K562 (cell line): ENCODE results near the gene CHD5. TPM values are rescaled to one million over a fixed set of nuclear protein-coding genes. Genes with fewer than 3 reads are reported as not detected.

Source experiments
- ATAC-seq: fragments of 200-7000 bp; cut with Tn5 transposase; 3 replicates; pipeline ENCODE4 v1.9.1; 2020; ENCODE audit warnings: moderate library complexity
- BruUV-seq: library from RNA; stranded (reverse); fragments of 400-500 nt; replicated peaks from 2 replicates; lab custom pipeline; 2021; lab: Mats Ljungman, UMichigan
- CTCF ChIA-PET: fragments of 300-600 bp; formaldehyde crosslinking; extraction: SDS; loops from one replicate; lab custom pipeline; 2021; ENCODE audit warnings: low intra/inter-chr PET ratio; lab: Yijun Ruan, JAX
- POLR2A ChIA-PET: fragments of 300-600, 350-650 bp; sonication (Branson Sonifier 250); formaldehyde crosslinking; extraction: SDS; loops from one replicate; lab custom pipeline; 2021; ENCODE audit warnings: antibody characterized with exemption, inconsistent platforms; lab: Yijun Ruan, JAX
- DNase-seq, 4 experiments: peaks; one replicate each; pipeline versions ENCODE4 v3.0.0 to v3.0.0-alpha.2; 2011 to 2018; ENCODE audit warnings: low spot score in 3 of 4, mixed read lengths in 3 of 4; ENCODE audit errors: extremely low read depth in 1 of 4
- FAIRE-seq: peaks from 2 replicates; lab custom pipeline; 2011; peaks lifted over from hg19 to GRCh38; lab: Jason Lieb, UNC
- H2AFZ ChIP-seq: 2 replicates; pipeline ENCODE4 v1.6.0; 2011; ENCODE audit warnings: low read depth, low read length, control low read depth, inconsistent platforms
- H3K27ac ChIP-seq: fragments of 200-600 bp; 3 replicates; pipeline ENCODE4 v1.8.0; 2011; ENCODE audit warnings: low read depth, mild to moderate bottlenecking, control low read depth, inconsistent platforms, low read length, moderate library complexity, mixed read lengths; ENCODE audit errors: extremely low read depth
- H3K27me3 ChIP-seq, 2 experiments: fragments of 300-600 bp in 1 of 2; 2 replicates in 1 of 2; 3 replicates in 1 of 2; pipeline versions ENCODE4 v1.6.0 to v1.8.0; 2011; ENCODE audit warnings: inconsistent platforms in 2 of 2, low read length in 2 of 2, mild to moderate bottlenecking in 1 of 2, mixed read lengths in 1 of 2, moderate library complexity in 1 of 2; ENCODE audit not compliant: control insufficient read depth in 2 of 2, insufficient read depth in 2 of 2
- H3K36me3 ChIP-seq: fragments of 300-600 bp; 3 replicates; pipeline ENCODE4 v1.8.0; 2011; ENCODE audit warnings: mild to moderate bottlenecking, low read length, inconsistent platforms; ENCODE audit not compliant: control insufficient read depth, insufficient read depth
- H3K4me1 ChIP-seq, 2 experiments: fragments of 200-600 bp in 1 of 2; replicated peaks in 1 of 2; 2 replicates in 1 of 2; 3 replicates in 1 of 2; pipeline versions ENCODE4 v1.5.1 to v1.8.0; 2011; ENCODE audit warnings: inconsistent platforms in 2 of 2, low read length in 2 of 2, mild to moderate bottlenecking in 1 of 2, mixed read lengths in 1 of 2, moderate library complexity in 1 of 2; ENCODE audit not compliant: control insufficient read depth in 2 of 2, insufficient read depth in 2 of 2
- H3K4me2 ChIP-seq: 2 replicates; pipeline ENCODE4 v1.6.1; 2011; ENCODE audit warnings: low read length, control low read depth, inconsistent platforms, mixed read lengths; ENCODE audit not compliant: insufficient read depth
- H3K4me3 ChIP-seq: fragments of 200-600 bp; sonication (generic), shearing (Covaris generic); 2 replicates; pipeline ENCODE4 v1.5.1; 2016; ENCODE audit warnings: control low read depth, inconsistent platforms
- H3K79me2 ChIP-seq: fragments of 200-600 bp; 3 replicates; pipeline ENCODE4 v1.8.0; 2011; ENCODE audit warnings: low read length, inconsistent platforms; ENCODE audit not compliant: control insufficient read depth, insufficient read depth
- H3K9ac ChIP-seq, 2 experiments: 2 replicates each; pipeline versions ENCODE4 v1.6.0 to v1.6.1; 2011; ENCODE audit warnings: low read depth in 2 of 2, low read length in 2 of 2, control low read depth in 1 of 2, inconsistent platforms in 1 of 2, mild to moderate bottlenecking in 1 of 2, mixed read lengths in 1 of 2; ENCODE audit not compliant: insufficient read depth in 1 of 2
- H3K9me1 ChIP-seq: one replicate; pipeline ENCODE4 v1.6.0; 2011; ENCODE audit warnings: inconsistent platforms, mild to moderate bottlenecking, low read length, moderate library complexity; ENCODE audit not compliant: control insufficient read depth, insufficient read depth
- H3K9me3 ChIP-seq: replicated peaks from 2 replicates; pipeline ENCODE4 v1.5.1; 2011; ENCODE audit warnings: low read depth, low read length, inconsistent platforms; ENCODE audit not compliant: control insufficient read depth, insufficient read depth
- H4K20me1 ChIP-seq: replicated peaks from 2 replicates; pipeline ENCODE4 v1.6.1; 2011; ENCODE audit warnings: low read length, inconsistent platforms, mixed read lengths; ENCODE audit not compliant: control insufficient read depth, insufficient read depth
- ATF3 ChIP-seq, 2 experiments: fragments of 450-650 bp in 1 of 2; sonication (generic) in 1 of 2; formaldehyde crosslinking in 1 of 2; IDR thresholded peaks in 1 of 2; conservative IDR thresholded peaks in 1 of 2; 2 replicates each; pipeline versions ENCODE4 v1.6.1 to v1.8.1; 2016 to 2023; ENCODE audit warnings: mild to moderate bottlenecking in 2 of 2, moderate library complexity in 2 of 2, inconsistent platforms in 1 of 2, missing genetic modification reagents in 1 of 2
- CEBPB ChIP-seq: fragments of 450-650 bp; IDR thresholded peaks from 2 replicates; pipeline ENCODE4 v1.6.1; 2016; ENCODE audit warnings: missing genetic modification characterization, missing compliant biosample characterization
- CEBPG ChIP-seq, 3 experiments: fragments of 200-800 bp in 1 of 3; sonication (Bioruptor generic) in 1 of 3; sonication (generic) in 1 of 3; formaldehyde crosslinking in 1 of 3; IDR thresholded peaks in 2 of 3; conservative IDR thresholded peaks in 1 of 3; 2 replicates each; pipeline versions ENCODE4 v1.6.1 to v1.8.0; 2016 to 2022; ENCODE audit warnings: missing compliant biosample characterization in 2 of 3, missing genetic modification characterization in 2 of 3, mild to moderate bottlenecking in 1 of 3, missing genetic modification reagents in 1 of 3
- CREM ChIP-seq: IDR thresholded peaks from 2 replicates; pipeline ENCODE4 v1.6.1; 2014; ENCODE audit warnings: antibody characterized with exemption, low read depth
- ELF1 ChIP-seq: fragments of 200-800 bp; sonication (Bioruptor generic); IDR thresholded peaks from 2 replicates; pipeline ENCODE4 v1.6.1; 2016; ENCODE audit warnings: missing genetic modification characterization, missing compliant biosample characterization
- FOXK2 ChIP-seq, 2 experiments: fragments of 450-650 bp; IDR thresholded peaks in 1 of 2; conservative IDR thresholded peaks in 1 of 2; 2 replicates each; pipeline ENCODE4 v1.6.1; 2016; ENCODE audit warnings: low read depth in 2 of 2, mild to moderate bottlenecking in 1 of 2
- GABPA ChIP-seq: fragments of 200-800 bp; sonication (Bioruptor generic); conservative IDR thresholded peaks from 2 replicates; pipeline ENCODE4 v1.6.1; 2016; ENCODE audit warnings: low read depth, missing genetic modification characterization, missing compliant biosample characterization
- NR2C1 ChIP-seq, 2 experiments: fragments of 450-650 bp; IDR thresholded peaks; 2 replicates each; pipeline ENCODE4 v1.6.1; 2017; ENCODE audit warnings: mild to moderate bottlenecking in 2 of 2, antibody characterized with exemption in 1 of 2, inconsistent platforms in 1 of 2, missing compliant biosample characterization in 1 of 2, missing genetic modification characterization in 1 of 2
- RAD21 ChIP-seq, 2 experiments: fragments of 250-450 bp in 1 of 2; fragments of 450-650 bp in 1 of 2; sonication (Bioruptor Pico) in 1 of 2; formaldehyde crosslinking in 1 of 2; IDR thresholded peaks in 1 of 2; conservative IDR thresholded peaks in 1 of 2; 2 replicates each; pipeline versions ENCODE4 v1.4.0 to v1.8.0; 2020 to 2022; ENCODE audit warnings: mild to moderate bottlenecking in 2 of 2, moderate library complexity in 1 of 2
- SPI1 ChIP-seq: IDR thresholded peaks from 2 replicates; pipeline ENCODE4 v1.6.1; 2011; ENCODE audit warnings: low read depth, low read length, control low read depth, borderline replicate concordance
- ZKSCAN1 ChIP-seq: fragments of 150-350 bp; IDR thresholded peaks from 2 replicates; pipeline ENCODE4 v1.6.1; 2016; ENCODE audit warnings: low read depth, low read length
- ZNF384 ChIP-seq: IDR thresholded peaks from 2 replicates; pipeline ENCODE4 v1.6.1; 2012; ENCODE audit warnings: low read depth, low read length, improper control_type of control experiment
- ZNF75A ChIP-seq: fragments of 450-650 bp; formaldehyde crosslinking; IDR thresholded peaks from 2 replicates; pipeline ENCODE4 v1.4.0; 2020; ENCODE audit warnings: mild to moderate bottlenecking
- WGBS: fragments of 100-300 bp; shearing (Covaris generic); methylation state at CpG from one replicate; pipeline ENCODE4 v1.1.6; 2016; ENCODE audit warnings: low coverage, mixed read lengths; ENCODE audit not compliant: insufficient coverage; ENCODE audit errors: missing lambda C conversion rate; 5-methylcytosine and 5-hydroxymethylcytosine counted together
- in situ Hi-C: fragments of 300-500 bp; cut with MboI; formaldehyde crosslinking; loops from 4 replicates; pipeline ENCODE4 v1.15.0; 2018; ENCODE audit warnings: inconsistent platforms, mixed read lengths
- intact Hi-C: fragments of 100-400 bp; cut with micrococcal nuclease; formaldehyde crosslinking; loops from 2 replicates; pipeline ENCODE4 v1.14.2; 2022
- polyA plus RNA-seq, 8 experiments: library from polyadenylated mRNA; depleted of rRNA in 4 of 8; stranded (reverse) in 5 of 8; unstranded in 3 of 8; fragments of >200 nt; fragmentation: Nextera tagmentation in 2 of 8; fragmentation: Illumina TruSeq in 1 of 8; extraction: Ambion mirVana in 2 of 8; extraction: Trizol in 1 of 8; gene quantifications; 2 replicates each; pipeline versions ENCODE4 v1.2.1 to v1.2.3, GENCODE V29; 2011 to 2014; ENCODE audit warnings: inconsistent platforms in 1 of 8, missing spikeins in 1 of 8
- total RNA-seq, 7 experiments: library from RNA; depleted of rRNA in 6 of 7; stranded (reverse); fragments of >200 nt in 6 of 7; fragmentation: Illumina TruSeq in 2 of 7; extraction: Trizol in 2 of 7; gene quantifications; 2 replicates each; pipeline versions ENCODE4 v1.2.1 to v1.2.3, GENCODE V29; 2011 to 2021; ENCODE audit warnings: low replicate concordance in 1 of 7
- TF ChIP-seq, protein P1 (sequence below): fragments of 450-650 bp; IDR thresholded peaks from 2 replicates; pipeline ENCODE4 v1.6.1; 2016
- TF ChIP-seq, protein P2 (sequence below): fragments of 250-450 bp; sonication (Bioruptor Pico); IDR thresholded peaks from 2 replicates; pipeline ENCODE4 v1.4.0; 2020; ENCODE audit warnings: mild to moderate bottlenecking
- TF ChIP-seq, protein P3 (sequence below): fragments of 450-650 bp; IDR thresholded peaks from 2 replicates; pipeline ENCODE4 v1.6.1; 2016; ENCODE audit warnings: low read depth, mild to moderate bottlenecking, moderate library complexity

Gene CHD5
- total and polyA plus RNA-seq, 9 of the 15 experiments (the other 6 are each of a cell fraction or from before 2014, with no cell fraction given), result 0.03 to 0.52 (median 0.11) TPM; not detected in 2

- Histone ChIP-seq H3K79me2 (no peaks in the 10 kb centered on the region), H3K4me2 (no peak overlapping the region), H3K4me3 (no peak overlapping the region), H3K27me3 (peaks cover 41 to 65% of the 10 kb centered on the region in 2 experiments), H3K9me1 (peaks cover 2% of the 10 kb centered on the region), H3K4me1 (peaks cover 2 to 33% of the 10 kb centered on the region in 2 experiments; a peak in 4 of 5 replicates), H3K36me3 (no peaks in the 10 kb centered on the region), H2AFZ (no peak overlapping the region), H3K27ac (no peak overlapping the region), H4K20me1 (peaks cover 23% of the 10 kb centered on the region), H3K9me3 (no peaks in the 10 kb centered on the region), H3K9ac (no peak overlapping the region)
- ChIA-PET POLR2A (interaction anchor here (1.1 to 1.7 kb wide), 4 partner anchors 9 to 169 kb away, joined by 3 to 6 read pairs (median 4); no protein-coding TSS in a partner anchor), CTCF (no interaction called here)
- ATAC-seq (peak; percentile 74), DNase-seq (peak; percentile 48 to 55 (median 52)), FAIRE-seq (peak; percentile 84)
- BruUV-seq, result no TSS peak
- intact Hi-C loops, result no loop called here
- in situ Hi-C loops, result no loop called here
- 44% methylated on average over 3 of the region's 3 CpGs for WGBS
- TF ChIP-seq RAD21 (CRISPR knock-in tag; conservative IDR thresholded peaks at IDR 0.05 in 1 of 2, IDR thresholded peaks at IDR 0.05 in 1 of 2) (no peak), CREM (peak; percentile 19; the same call in 1 of the 2 replicates), ELF1 (0 out of 2 replicates have a peak, but pooled peaks have one; percentile 16), NR2C1 (IDR thresholded peaks at IDR 0.05) (peak; percentile 54; the same call in 1 of the 2 replicates), NR2C1 (tag; IDR thresholded peaks at IDR 0.05) (0 out of 2 replicates have a peak, but pooled peaks have one; percentile 22), SPI1 (0 out of 2 replicates have a peak, but pooled peaks have one; percentile 19), ZNF75A (CRISPR knock-in tag) (no peak), ZKSCAN1 (peak; percentile 93), ATF3 (IDR thresholded peaks at IDR 0.05) (0 out of 2 replicates have a peak, but pooled peaks have one; percentile 28), ATF3 (CRISPR knock-in tag; conservative IDR thresholded peaks at IDR 0.05) (no peak), CEBPB (tag) (peak; percentile 52), GABPA (peak; percentile 66), FOXK2 (conservative IDR thresholded peaks at IDR 0.05 in 1 of 2, IDR thresholded peaks at IDR 0.05 in 1 of 2; ENCODE audit: low read depth in 2 of 2) (peak in 1 of 2 experiments; percentile 27; a peak in 1 of 4 replicates), CEBPG (CRISPR knock-in tag; IDR thresholded peaks at IDR 0.05) (no peak), CEBPG (tag; conservative IDR thresholded peaks at IDR 0.05 in 1 of 2, IDR thresholded peaks at IDR 0.05 in 1 of 2) (peak in 1 of 2 experiments; percentile 46; a peak in 2 of 4 replicates), ZNF384 (peak; percentile 26; the same call in 1 of the 2 replicates)
- TF ChIP-seq, protein P1, sequence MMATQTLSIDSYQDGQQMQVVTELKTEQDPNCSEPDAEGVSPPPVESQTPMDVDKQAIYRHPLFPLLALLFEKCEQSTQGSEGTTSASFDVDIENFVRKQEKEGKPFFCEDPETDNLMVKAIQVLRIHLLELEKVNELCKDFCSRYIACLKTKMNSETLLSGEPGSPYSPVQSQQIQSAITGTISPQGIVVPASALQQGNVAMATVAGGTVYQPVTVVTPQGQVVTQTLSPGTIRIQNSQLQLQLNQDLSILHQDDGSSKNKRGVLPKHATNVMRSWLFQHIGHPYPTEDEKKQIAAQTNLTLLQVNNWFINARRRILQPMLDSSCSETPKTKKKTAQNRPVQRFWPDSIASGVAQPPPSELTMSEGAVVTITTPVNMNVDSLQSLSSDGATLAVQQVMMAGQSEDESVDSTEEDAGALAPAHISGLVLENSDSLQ, result peak; percentile 65; the same call in 1 of the 2 replicates
- TF ChIP-seq, protein P2, sequence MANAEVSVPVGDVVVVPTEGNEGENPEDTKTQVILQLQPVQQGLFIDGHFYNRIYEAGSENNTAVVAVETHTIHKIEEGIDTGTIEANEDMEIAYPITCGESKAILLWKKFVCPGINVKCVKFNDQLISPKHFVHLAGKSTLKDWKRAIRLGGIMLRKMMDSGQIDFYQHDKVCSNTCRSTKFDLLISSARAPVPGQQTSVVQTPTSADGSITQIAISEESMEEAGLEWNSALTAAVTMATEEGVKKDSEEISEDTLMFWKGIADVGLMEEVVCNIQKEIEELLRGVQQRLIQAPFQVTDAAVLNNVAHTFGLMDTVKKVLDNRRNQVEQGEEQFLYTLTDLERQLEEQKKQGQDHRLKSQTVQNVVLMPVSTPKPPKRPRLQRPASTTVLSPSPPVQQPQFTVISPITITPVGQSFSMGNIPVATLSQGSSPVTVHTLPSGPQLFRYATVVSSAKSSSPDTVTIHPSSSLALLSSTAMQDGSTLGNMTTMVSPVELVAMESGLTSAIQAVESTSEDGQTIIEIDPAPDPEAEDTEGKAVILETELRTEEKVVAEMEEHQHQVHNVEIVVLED (CRISPR knock-in tag), result no peak
- TF ChIP-seq, protein P3, sequence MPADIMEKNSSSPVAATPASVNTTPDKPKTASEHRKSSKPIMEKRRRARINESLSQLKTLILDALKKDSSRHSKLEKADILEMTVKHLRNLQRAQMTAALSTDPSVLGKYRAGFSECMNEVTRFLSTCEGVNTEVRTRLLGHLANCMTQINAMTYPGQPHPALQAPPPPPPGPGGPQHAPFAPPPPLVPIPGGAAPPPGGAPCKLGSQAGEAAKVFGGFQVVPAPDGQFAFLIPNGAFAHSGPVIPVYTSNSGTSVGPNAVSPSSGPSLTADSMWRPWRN, result no peak
Measured at GRCh38 chr1:6075748-6076147, 104.4 kb downstream of the CHD5 start.
